WTC11 (cell line): Measurements from ENCODE around the gene CRACR2B. TPM values are rescaled to one million over a fixed set of nuclear protein-coding genes. Genes with fewer than 3 reads are reported as not detected.
A peak's percentile ranks its signal among the peaks of the same experiment; 100 is the strongest.

Experiments used
- ATAC-seq: fragments of 200-7000 bp; cut with Tn5 transposase; 2 replicates; pipeline ENCODE4 v1.10.0; 2021; ENCODE audit warnings: mild to moderate bottlenecking, moderate library complexity
- CTCF ChIA-PET: fragments of 300-600 bp; sonication (Branson Sonifier 250); formaldehyde crosslinking; loops from one replicate; lab custom pipeline; 2021; ENCODE audit warnings: antibody characterized with exemption; lab: Charles Lee
- POLR2A ChIA-PET: fragments of 350-600 bp; sonication (Branson Sonifier 250); formaldehyde crosslinking; loops from one replicate; lab custom pipeline; 2021; ENCODE audit warnings: antibody characterized with exemption; lab: Charles Lee
- DNase-seq: peaks from one replicate; pipeline ENCODE4 v3.0.0; 2021; ENCODE audit warnings: low spot score
- H3K27ac Mint-ChIP-seq: 2 replicates; pipeline ENCODE4 v1.8.0; 2021; ENCODE audit warnings: mixed read lengths
- H3K27me3 Mint-ChIP-seq: 2 replicates; pipeline ENCODE4 v1.8.0; 2021; ENCODE audit warnings: low read depth, mild to moderate bottlenecking, moderate library complexity, mixed read lengths
- H3K36me3 Mint-ChIP-seq: 2 replicates; pipeline ENCODE4 v1.8.0; 2021; ENCODE audit warnings: mixed read lengths
- H3K4me1 Mint-ChIP-seq: 2 replicates; pipeline ENCODE4 v1.8.0; 2022; ENCODE audit warnings: mixed read lengths
- H3K4me3 Mint-ChIP-seq: 2 replicates; pipeline ENCODE4 v1.8.0; 2021; ENCODE audit warnings: mild to moderate bottlenecking, moderate library complexity, mixed read lengths
- H3K9me3 Mint-ChIP-seq: 2 replicates; pipeline ENCODE4 v1.8.0; 2021; ENCODE audit warnings: mixed read lengths
- E2F4 ChIP-seq: sonication (generic); formaldehyde crosslinking; IDR thresholded peaks from 2 replicates; pipeline ENCODE4 v1.8.1; 2022; ENCODE audit warnings: low read depth, mild to moderate bottlenecking, moderate library complexity, missing genetic modification reagents, borderline replicate concordance
- MAX ChIP-seq: sonication (generic); formaldehyde crosslinking; IDR thresholded peaks from 2 replicates; pipeline ENCODE4 v1.8.0; 2022; ENCODE audit warnings: mild to moderate bottlenecking, missing genetic modification reagents
- NFATC4 ChIP-seq: fragments of 250-450 bp; sonication (Bioruptor Pico); IDR thresholded peaks from 2 replicates; pipeline ENCODE4 v1.9.0; 2021; ENCODE audit warnings: mild to moderate bottlenecking
- NR3C1 ChIP-seq: sonication (generic); formaldehyde crosslinking; conservative IDR thresholded peaks from 2 replicates; pipeline ENCODE4 v1.8.1; 2023; ENCODE audit warnings: low read depth, mild to moderate bottlenecking, missing genetic modification reagents
- PRRX2 ChIP-seq: fragments of 250-450 bp; sonication (Bioruptor Pico); IDR thresholded peaks from 2 replicates; pipeline ENCODE4 v1.8.0; 2021; ENCODE audit warnings: mild to moderate bottlenecking
- ZNF121 ChIP-seq: sonication (generic); formaldehyde crosslinking; IDR thresholded peaks from 2 replicates; pipeline ENCODE4 v1.8.0; 2023; ENCODE audit warnings: missing genetic modification reagents
- ZNF138 ChIP-seq: sonication (generic); formaldehyde crosslinking; conservative IDR thresholded peaks from 2 replicates; pipeline ENCODE4 v1.8.1; 2022; ENCODE audit warnings: mild to moderate bottlenecking, moderate library complexity, missing genetic modification reagents
- ZNF416 ChIP-seq: fragments of 250-450 bp; sonication (Bioruptor Pico); IDR thresholded peaks from 2 replicates; pipeline ENCODE4 v1.9.0; 2021; ENCODE audit warnings: mild to moderate bottlenecking, inconsistent platforms
- ZNF425 ChIP-seq: fragments of 250-450 bp; sonication (Bioruptor Pico); conservative IDR thresholded peaks from 2 replicates; pipeline ENCODE4 v1.9.0; 2021; ENCODE audit warnings: mild to moderate bottlenecking
- total RNA-seq: library from RNA; stranded (reverse); gene quantifications from 3 replicates; pipeline ENCODE4 v1.2.3, GENCODE V29; 2021
- TF ChIP-seq, protein P1 (sequence below): sonication (generic); formaldehyde crosslinking; IDR thresholded peaks from 2 replicates; pipeline ENCODE4 v1.8.0; 2022; ENCODE audit warnings: missing genetic modification reagents
- TF ChIP-seq, protein P2 (sequence below): sonication (generic); formaldehyde crosslinking; IDR thresholded peaks from 2 replicates; pipeline ENCODE4 v1.8.0; 2023; ENCODE audit warnings: missing genetic modification reagents, mild to moderate bottlenecking, borderline replicate concordance
- TF ChIP-seq, protein P3 (sequence below): sonication (generic); formaldehyde crosslinking; IDR thresholded peaks from 2 replicates; pipeline ENCODE4 v1.8.1; 2023; ENCODE audit warnings: mild to moderate bottlenecking, missing genetic modification reagents

CRACR2B gene
- total RNA-seq, 1 experiment from 2014 or later = 46.5 TPM

DNA sequence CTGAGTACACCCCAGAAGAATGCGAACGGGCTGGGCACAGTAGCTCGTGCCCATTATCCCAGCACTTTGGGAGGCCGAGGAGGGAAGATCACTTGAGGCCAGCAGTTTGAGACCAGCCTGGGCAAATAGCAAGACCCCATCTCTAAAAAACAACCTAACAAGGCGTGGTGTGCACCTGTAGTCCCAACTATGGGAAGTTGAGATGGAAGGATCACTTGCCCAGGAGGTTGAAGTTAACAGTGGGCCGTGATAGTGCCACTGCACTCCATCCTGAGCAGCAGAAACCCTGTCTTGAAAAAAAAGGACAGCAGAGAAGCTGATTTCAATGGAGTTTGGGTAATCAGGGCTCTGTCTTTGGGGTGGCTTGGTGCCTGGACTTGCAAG is 14.7 kb upstream of the CRACR2B start:
- no peak overlapping the region for H3K4me3 Mint-ChIP-seq
- no peaks in the 10 kb centered on the region for H3K9me3 Mint-ChIP-seq
- no peak for DNase-seq
- CTCF ChIA-PET = interaction anchor here (0.5 kb wide), 1 partner anchor 68 kb away, joined by 3 read pairs; no protein-coding TSS in a partner anchor
- H3K27ac Mint-ChIP-seq = no peak overlapping the region
- TF ChIP-seq ZNF138 (CRISPR knock-in tag) (no peak), NR3C1 (CRISPR knock-in tag) (no peak), ZNF416 (CRISPR knock-in tag) (0 out of 2 replicates have a peak, but pooled peaks have one; percentile 25), ZNF121 (peak; percentile 96), PRRX2 (CRISPR knock-in tag) (peak; percentile 9; the same call in 1 of the 2 replicates), ZNF425 (0 out of 2 replicates have a peak, but pooled peaks have one; percentile 36), E2F4 (CRISPR knock-in tag) (no peak)
- TF ChIP-seq, protein P1, sequence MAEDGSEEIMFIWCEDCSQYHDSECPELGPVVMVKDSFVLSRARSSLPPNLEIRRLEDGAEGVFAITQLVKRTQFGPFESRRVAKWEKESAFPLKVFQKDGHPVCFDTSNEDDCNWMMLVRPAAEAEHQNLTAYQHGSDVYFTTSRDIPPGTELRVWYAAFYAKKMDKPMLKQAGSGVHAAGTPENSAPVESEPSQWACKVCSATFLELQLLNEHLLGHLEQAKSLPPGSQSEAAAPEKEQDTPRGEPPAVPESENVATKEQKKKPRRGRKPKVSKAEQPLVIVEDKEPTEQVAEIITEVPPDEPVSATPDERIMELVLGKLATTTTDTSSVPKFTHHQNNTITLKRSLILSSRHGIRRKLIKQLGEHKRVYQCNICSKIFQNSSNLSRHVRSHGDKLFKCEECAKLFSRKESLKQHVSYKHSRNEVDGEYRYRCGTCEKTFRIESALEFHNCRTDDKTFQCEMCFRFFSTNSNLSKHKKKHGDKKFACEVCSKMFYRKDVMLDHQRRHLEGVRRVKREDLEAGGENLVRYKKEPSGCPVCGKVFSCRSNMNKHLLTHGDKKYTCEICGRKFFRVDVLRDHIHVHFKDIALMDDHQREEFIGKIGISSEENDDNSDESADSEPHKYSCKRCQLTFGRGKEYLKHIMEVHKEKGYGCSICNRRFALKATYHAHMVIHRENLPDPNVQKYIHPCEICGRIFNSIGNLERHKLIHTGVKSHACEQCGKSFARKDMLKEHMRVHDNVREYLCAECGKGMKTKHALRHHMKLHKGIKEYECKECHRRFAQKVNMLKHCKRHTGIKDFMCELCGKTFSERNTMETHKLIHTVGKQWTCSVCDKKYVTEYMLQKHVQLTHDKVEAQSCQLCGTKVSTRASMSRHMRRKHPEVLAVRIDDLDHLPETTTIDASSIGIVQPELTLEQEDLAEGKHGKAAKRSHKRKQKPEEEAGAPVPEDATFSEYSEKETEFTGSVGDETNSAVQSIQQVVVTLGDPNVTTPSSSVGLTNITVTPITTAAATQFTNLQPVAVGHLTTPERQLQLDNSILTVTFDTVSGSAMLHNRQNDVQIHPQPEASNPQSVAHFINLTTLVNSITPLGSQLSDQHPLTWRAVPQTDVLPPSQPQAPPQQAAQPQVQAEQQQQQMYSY (CRISPR knock-in tag) = no peak
- TF ChIP-seq, protein P2, sequence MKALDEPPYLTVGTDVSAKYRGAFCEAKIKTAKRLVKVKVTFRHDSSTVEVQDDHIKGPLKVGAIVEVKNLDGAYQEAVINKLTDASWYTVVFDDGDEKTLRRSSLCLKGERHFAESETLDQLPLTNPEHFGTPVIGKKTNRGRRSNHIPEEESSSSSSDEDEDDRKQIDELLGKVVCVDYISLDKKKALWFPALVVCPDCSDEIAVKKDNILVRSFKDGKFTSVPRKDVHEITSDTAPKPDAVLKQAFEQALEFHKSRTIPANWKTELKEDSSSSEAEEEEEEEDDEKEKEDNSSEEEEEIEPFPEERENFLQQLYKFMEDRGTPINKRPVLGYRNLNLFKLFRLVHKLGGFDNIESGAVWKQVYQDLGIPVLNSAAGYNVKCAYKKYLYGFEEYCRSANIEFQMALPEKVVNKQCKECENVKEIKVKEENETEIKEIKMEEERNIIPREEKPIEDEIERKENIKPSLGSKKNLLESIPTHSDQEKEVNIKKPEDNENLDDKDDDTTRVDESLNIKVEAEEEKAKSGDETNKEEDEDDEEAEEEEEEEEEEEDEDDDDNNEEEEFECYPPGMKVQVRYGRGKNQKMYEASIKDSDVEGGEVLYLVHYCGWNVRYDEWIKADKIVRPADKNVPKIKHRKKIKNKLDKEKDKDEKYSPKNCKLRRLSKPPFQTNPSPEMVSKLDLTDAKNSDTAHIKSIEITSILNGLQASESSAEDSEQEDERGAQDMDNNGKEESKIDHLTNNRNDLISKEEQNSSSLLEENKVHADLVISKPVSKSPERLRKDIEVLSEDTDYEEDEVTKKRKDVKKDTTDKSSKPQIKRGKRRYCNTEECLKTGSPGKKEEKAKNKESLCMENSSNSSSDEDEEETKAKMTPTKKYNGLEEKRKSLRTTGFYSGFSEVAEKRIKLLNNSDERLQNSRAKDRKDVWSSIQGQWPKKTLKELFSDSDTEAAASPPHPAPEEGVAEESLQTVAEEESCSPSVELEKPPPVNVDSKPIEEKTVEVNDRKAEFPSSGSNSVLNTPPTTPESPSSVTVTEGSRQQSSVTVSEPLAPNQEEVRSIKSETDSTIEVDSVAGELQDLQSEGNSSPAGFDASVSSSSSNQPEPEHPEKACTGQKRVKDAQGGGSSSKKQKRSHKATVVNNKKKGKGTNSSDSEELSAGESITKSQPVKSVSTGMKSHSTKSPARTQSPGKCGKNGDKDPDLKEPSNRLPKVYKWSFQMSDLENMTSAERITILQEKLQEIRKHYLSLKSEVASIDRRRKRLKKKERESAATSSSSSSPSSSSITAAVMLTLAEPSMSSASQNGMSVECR (CRISPR knock-in tag) = 0 out of 2 replicates have a peak, but pooled peaks have one; percentile 12
- TF ChIP-seq, protein P3, sequence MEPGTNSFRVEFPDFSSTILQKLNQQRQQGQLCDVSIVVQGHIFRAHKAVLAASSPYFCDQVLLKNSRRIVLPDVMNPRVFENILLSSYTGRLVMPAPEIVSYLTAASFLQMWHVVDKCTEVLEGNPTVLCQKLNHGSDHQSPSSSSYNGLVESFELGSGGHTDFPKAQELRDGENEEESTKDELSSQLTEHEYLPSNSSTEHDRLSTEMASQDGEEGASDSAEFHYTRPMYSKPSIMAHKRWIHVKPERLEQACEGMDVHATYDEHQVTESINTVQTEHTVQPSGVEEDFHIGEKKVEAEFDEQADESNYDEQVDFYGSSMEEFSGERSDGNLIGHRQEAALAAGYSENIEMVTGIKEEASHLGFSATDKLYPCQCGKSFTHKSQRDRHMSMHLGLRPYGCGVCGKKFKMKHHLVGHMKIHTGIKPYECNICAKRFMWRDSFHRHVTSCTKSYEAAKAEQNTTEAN (CRISPR knock-in tag) = no peak
- ATAC-seq = no peak
- H3K36me3 Mint-ChIP-seq = peaks cover 28% of the 10 kb centered on the region
- peaks cover 28% of the 10 kb centered on the region for H3K4me1 Mint-ChIP-seq
- no peaks in the 10 kb centered on the region for H3K27me3 Mint-ChIP-seq
- POLR2A ChIA-PET = no interaction called here

DNA sequence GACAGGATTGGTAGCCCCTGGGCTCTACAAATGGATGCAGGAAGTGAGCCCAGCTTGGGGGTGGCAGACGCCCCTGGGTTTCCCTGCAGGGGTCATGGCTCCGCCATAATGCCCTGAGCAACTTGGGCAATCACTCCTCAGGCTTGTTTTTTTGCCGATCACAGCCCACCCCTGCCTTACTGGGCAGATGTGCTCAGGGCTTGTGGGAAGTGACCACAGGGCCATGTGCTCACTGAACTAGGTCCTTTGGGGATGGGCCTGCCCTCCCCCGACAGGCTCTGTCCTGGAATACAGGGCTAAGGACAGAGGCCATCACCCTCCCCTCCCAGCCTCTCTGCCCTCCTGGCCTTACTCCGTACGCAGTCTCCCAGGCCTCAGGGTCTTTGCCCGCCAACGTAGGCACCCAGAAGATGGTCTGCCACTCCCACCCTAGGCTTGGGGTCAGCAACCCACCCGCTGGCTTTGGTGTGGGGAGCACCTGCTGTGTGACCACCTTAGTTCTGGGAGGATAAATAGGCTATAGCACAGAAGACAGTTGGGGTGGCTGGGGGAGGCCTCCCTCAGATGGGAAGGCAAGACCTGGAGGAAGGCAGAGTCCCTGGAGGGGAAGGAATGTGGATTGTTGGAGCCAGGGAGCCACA is 14.1 kb upstream of the CRACR2B start:
- DNase-seq (no peak), ATAC-seq (peak; percentile 2)
- H3K4me1 Mint-ChIP-seq = peaks cover 30% of the 10 kb centered on the region
- ChIA-PET POLR2A (no interaction called here), CTCF (interaction anchor here (0.5 kb wide), 1 partner anchor 68 kb away, joined by 3 read pairs; no protein-coding TSS in a partner anchor)
- H3K4me3 Mint-ChIP-seq = no peak overlapping the region
- no peaks in the 10 kb centered on the region for H3K27me3 Mint-ChIP-seq
- H3K9me3 Mint-ChIP-seq = no peaks in the 10 kb centered on the region
- peaks cover 28% of the 10 kb centered on the region for H3K36me3 Mint-ChIP-seq
- peak overlapping the region; percentile 82; the same call in 1 of the 2 replicates for H3K27ac Mint-ChIP-seq
- TF ChIP-seq NFATC4 (CRISPR knock-in tag) (peak; percentile 84), MAX (0 out of 2 replicates have a peak, but pooled peaks have one; percentile 16)
- TF ChIP-seq, protein P2 (CRISPR knock-in tag) = no peak
